Stomach (tissue), 4 donors: ENCODE data around the gene ZNF580.

Experiments
- CTCF ChIP-seq, 7 experiments: fragments of 450-650 bp in 4 of 7; fragments of 200-600 bp in 3 of 7; sonication (generic) in 3 of 7; IDR thresholded peaks; one replicate each; pipeline ENCODE4 v1.5.1; 2016 to 2019; ENCODE audit warnings: antibody characterized with exemption in 7 of 7, control low read depth in 2 of 7, mild to moderate bottlenecking in 1 of 7
- POLR2A ChIP-seq, 4 donors: fragments of 450-650 bp; IDR thresholded peaks; one replicate each; pipeline ENCODE4 v1.6.1; 2016; ENCODE audit warnings: antibody characterized with exemption in 4 of 4, control low read depth in 2 of 4, mild to moderate bottlenecking in 1 of 4, moderate library complexity in 1 of 4

DNA sequence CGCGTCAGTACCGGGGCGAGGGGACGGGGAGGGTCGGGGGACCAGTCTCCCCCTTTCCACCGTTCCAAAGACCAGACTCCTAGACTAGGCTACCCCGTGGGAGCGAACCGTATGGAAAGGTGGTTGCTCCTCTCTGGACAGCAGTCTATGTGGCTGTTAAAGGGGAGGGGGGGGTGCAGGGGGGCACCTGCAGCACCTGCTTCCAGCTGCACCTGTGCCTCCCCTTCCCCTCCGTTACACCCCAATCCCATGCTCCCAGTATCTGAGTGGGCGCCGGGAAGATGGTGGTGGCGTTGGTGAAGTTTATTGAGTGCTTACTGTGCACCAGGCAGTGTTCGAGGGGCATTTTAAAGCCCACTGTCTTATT is 40.2 kb upstream of the ZNF580 start:
- TF ChIP-seq CTCF (IDR thresholded peaks at IDR 0.05): no peak
- TF ChIP-seq POLR2A (IDR thresholded peaks at IDR 0.05): no peak
